Peyer's patch (tissue), 4 donors: ENCODE data around the gene WHRN.

Source experiments
- POLR2A ChIP-seq, 2 donors: fragments of 450-650 bp; IDR thresholded peaks; one replicate each; pipeline ENCODE4 v1.5.1; 2017; ENCODE audit warnings: antibody characterized with exemption in 2 of 2, mild to moderate bottlenecking in 2 of 2, moderate library complexity in 2 of 2
- TF ChIP-seq, protein P1 (sequence below), 6 experiments: fragments of 450-650 bp in 4 of 6; fragments of 200-600 bp in 2 of 6; sonication (generic) in 1 of 6; IDR thresholded peaks; one replicate each; pipeline ENCODE4 v1.5.1; 2017 to 2019; ENCODE audit warnings: antibody characterized with exemption in 6 of 6, mild to moderate bottlenecking in 3 of 6, moderate library complexity in 1 of 6

DNA sequence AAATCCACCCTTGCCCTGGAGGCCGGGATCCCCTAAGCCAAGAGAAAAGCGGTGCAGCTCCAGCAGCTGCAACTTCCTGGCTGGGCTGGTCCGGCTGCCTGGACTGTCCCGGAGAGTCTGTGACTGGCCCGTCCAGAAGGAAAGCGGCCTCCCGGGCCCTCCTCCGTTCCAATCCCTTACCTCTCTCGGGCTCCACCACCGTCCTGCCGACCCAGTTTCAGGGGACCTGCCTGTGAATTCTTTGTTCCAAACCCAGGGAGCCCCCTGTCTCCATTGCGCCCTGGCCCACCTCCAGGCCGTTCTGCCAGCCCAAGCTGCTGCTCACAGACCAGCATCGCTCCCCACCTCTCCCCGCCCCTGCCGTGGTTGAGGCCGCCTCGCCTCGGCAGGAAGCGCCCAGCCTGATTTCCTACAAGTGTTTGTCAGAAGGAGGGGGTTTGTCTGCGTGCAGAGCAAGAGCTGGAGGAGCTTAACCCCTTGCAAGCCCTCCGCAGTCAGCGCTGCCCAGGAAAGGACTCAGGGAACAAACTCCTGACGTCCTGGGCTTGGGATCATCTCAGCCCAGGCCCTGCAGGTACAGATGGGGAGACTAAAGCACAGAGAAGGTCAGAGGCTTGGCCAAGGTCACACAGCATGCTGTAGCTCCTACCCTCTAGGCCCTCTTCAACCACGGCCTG is 117.5 kb downstream of the WHRN start, which contains the start of gene AKNA:
- peak; percentile 80 to 82 for TF ChIP-seq POLR2A (IDR thresholded peaks at IDR 0.05)
- TF ChIP-seq, protein P1, sequence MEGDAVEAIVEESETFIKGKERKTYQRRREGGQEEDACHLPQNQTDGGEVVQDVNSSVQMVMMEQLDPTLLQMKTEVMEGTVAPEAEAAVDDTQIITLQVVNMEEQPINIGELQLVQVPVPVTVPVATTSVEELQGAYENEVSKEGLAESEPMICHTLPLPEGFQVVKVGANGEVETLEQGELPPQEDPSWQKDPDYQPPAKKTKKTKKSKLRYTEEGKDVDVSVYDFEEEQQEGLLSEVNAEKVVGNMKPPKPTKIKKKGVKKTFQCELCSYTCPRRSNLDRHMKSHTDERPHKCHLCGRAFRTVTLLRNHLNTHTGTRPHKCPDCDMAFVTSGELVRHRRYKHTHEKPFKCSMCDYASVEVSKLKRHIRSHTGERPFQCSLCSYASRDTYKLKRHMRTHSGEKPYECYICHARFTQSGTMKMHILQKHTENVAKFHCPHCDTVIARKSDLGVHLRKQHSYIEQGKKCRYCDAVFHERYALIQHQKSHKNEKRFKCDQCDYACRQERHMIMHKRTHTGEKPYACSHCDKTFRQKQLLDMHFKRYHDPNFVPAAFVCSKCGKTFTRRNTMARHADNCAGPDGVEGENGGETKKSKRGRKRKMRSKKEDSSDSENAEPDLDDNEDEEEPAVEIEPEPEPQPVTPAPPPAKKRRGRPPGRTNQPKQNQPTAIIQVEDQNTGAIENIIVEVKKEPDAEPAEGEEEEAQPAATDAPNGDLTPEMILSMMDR (IDR thresholded peaks at IDR 0.05): no peak
